Activated CD8-positive, alpha-beta memory T cell treated with anti-CD3 and anti-CD28 coated beads, Interleukin-2, amount 50 U/mL, for 1 hour (primary cell): Measurements from ENCODE around the gene RMND5A.

Source experiments
- DNase-seq: peaks from one replicate; pipeline ENCODE4 v3.0.0-alpha.2; 2020; ENCODE audit errors: extremely low read depth

Gene RMND5A

GRCh38 chr2:86765310-86765695 is 45.2 kb downstream of the RMND5A start:
- DNase-seq: no peak

GRCh38 chr2:86768189-86768949 is 48.3 kb downstream of the RMND5A start:
- no peak for DNase-seq

GRCh38 chr2:86769838-86770237 is 49.7 kb downstream of the RMND5A start:
- no peak for DNase-seq

GRCh38 chr2:86770816-86771301 is 50.8 kb downstream of the RMND5A start:
- no peak for DNase-seq

GRCh38 chr2:86772611-86773010 is 52.5 kb downstream of the RMND5A start:
- no peak for DNase-seq

GRCh38 chr2:86774862-86775261 is 54.8 kb downstream of the RMND5A start:
- DNase-seq: no peak

GRCh38 chr2:86775338-86775737 is 55.2 kb downstream of the RMND5A start:
- no peak for DNase-seq

GRCh38 chr2:86776532-86776931 is 56.4 kb downstream of the RMND5A start:
- no peak for DNase-seq

GRCh38 chr2:86778957-86779356 is 58.9 kb downstream of the RMND5A start:
- DNase-seq: no peak

GRCh38 chr2:86779971-86780370 is 59.9 kb downstream of the RMND5A start:
- DNase-seq: no peak

GRCh38 chr2:86781363-86781762 is 61.3 kb downstream of the RMND5A start:
- DNase-seq: no peak

- DNase-seq: no peak
Measured at GRCh38 chr2:86782748-86783147, 62.7 kb downstream of the RMND5A start.

GRCh38 chr2:86783615-86784339 is 63.7 kb downstream of the RMND5A start:
- no peak for DNase-seq

- peak; percentile 85 for DNase-seq
Measured at GRCh38 chr2:86785456-86785855, 65.4 kb downstream of the RMND5A start.

- peak; percentile 72 for DNase-seq
Measured at GRCh38 chr2:86786001-86786536, 66.0 kb downstream of the RMND5A start.

- DNase-seq: no peak
Measured at GRCh38 chr2:86787736-86788135, 67.6 kb downstream of the RMND5A start.

GRCh38 chr2:86788165-86788564 is 68.1 kb downstream of the RMND5A start:
- DNase-seq: no peak

- DNase-seq: no peak
Measured at GRCh38 chr2:86788881-86789686, 69.0 kb downstream of the RMND5A start.

GRCh38 chr2:86789687-86790133 is 69.6 kb downstream of the RMND5A start:
- no peak for DNase-seq

GRCh38 chr2:86790134-86790675 is 70.1 kb downstream of the RMND5A start:
- no peak for DNase-seq

- DNase-seq: peak; percentile 66
Measured at GRCh38 chr2:86790676-86791572, 70.8 kb downstream of the RMND5A start, which contains the start of gene CD8A. Gene CD8A (minus strand): TSS chr2:86790913. CDS start chr2:86790825, 88 bp downstream.
